Lower leg skin (tissue), 4 donors: Measurements from ENCODE around the gene ZBTB24. TPM values are rescaled to one million over a fixed set of nuclear protein-coding genes. Genes with fewer than 3 reads are reported as not detected.
"Not testable (repeated sequence)": the region's sequence is repeated elsewhere in the genome, so short reads cannot be mapped to it uniquely, and the experiment has no call there.

Source experiments
- DNase-seq, 2 donors: peaks; one replicate each; pipeline ENCODE4 v3.0.0-alpha.2; 2019; ENCODE audit warnings: low spot score in 2 of 2
- H3K4me3 ChIP-seq: fragments of 200-600 bp; sonication (generic); 2 replicates; pipeline ENCODE4 v1.5.1; 2017; ENCODE audit warnings: mild to moderate bottlenecking, low read depth; ENCODE audit not compliant: poor library complexity, severe bottlenecking
- POLR2A ChIP-seq, 2 donors: fragments of 450-650 bp; IDR thresholded peaks; one replicate each; pipeline ENCODE4 v1.6.1; 2016 to 2017; ENCODE audit warnings: antibody characterized with exemption in 2 of 2, mild to moderate bottlenecking in 1 of 2, moderate library complexity in 1 of 2
- WGBS, 2 donors: methylation state at CpG; one replicate each; pipeline ENCODE4 v1.1.5; 2018; 5-methylcytosine and 5-hydroxymethylcytosine counted together
- intact Hi-C: fragments of 100-400 bp; cut with DNase I; formaldehyde crosslinking; loops from one replicate; pipeline ENCODE4 v1.15.0; 2023; ENCODE audit warnings: low total_unique reads
- total RNA-seq, 4 donors: library from RNA; depleted of rRNA; stranded (reverse); fragments of >200 nt; gene quantifications; one replicate each; pipeline ENCODE4 v1.1.0, GENCODE V29; 2016
- TF ChIP-seq, protein P1 (sequence below), 3 donors: fragments of 450-650 bp; IDR thresholded peaks; one replicate each; pipeline ENCODE4 v1.5.1; 2016; ENCODE audit warnings: antibody characterized with exemption in 3 of 3, mild to moderate bottlenecking in 3 of 3, moderate library complexity in 2 of 3

The ZBTB24 gene
- total RNA-seq, 4 donors from 2014 or later: 8.4 to 11.8 (median 10.1) TPM

GRCh38 chr6:109523478-109523877 lies 40.5 kb upstream of the ZBTB24 start:
- no peak overlapping the region for H3K4me3 ChIP-seq
- intact Hi-C loops: loop anchor here (10.0 kb wide), 1 partner anchor 531 kb away; no protein-coding TSS in a partner anchor
- 73 to 85% methylated on average over 2 of the region's 2 CpGs for WGBS, 2 donors
- no peak for DNase-seq
- no peak for TF ChIP-seq POLR2A (IDR thresholded peaks at IDR 0.05)
- TF ChIP-seq, protein P1, sequence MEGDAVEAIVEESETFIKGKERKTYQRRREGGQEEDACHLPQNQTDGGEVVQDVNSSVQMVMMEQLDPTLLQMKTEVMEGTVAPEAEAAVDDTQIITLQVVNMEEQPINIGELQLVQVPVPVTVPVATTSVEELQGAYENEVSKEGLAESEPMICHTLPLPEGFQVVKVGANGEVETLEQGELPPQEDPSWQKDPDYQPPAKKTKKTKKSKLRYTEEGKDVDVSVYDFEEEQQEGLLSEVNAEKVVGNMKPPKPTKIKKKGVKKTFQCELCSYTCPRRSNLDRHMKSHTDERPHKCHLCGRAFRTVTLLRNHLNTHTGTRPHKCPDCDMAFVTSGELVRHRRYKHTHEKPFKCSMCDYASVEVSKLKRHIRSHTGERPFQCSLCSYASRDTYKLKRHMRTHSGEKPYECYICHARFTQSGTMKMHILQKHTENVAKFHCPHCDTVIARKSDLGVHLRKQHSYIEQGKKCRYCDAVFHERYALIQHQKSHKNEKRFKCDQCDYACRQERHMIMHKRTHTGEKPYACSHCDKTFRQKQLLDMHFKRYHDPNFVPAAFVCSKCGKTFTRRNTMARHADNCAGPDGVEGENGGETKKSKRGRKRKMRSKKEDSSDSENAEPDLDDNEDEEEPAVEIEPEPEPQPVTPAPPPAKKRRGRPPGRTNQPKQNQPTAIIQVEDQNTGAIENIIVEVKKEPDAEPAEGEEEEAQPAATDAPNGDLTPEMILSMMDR (IDR thresholded peaks at IDR 0.05): no peak

DNA sequence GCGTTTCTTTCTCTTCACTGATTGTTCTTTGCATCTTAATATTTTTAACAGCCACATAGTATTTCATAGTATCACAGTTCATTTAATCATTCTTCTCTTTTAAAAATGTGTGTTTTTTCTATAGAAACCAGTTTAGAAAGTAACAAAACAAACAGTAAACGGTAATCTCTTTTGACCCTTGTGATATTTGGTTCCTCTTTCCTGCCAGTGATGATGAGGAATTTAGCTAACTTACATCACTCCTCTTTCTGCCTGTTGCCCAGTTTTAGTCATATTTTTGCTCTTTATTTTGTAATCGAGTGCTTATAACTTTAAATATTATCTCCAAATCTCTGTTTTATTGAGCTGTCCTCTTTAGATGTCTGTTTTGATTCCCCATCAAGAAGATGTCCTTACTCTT lies 38.1 kb upstream of the ZBTB24 start:
- TF ChIP-seq, protein P1 (IDR thresholded peaks at IDR 0.05): no peak
- no peak for TF ChIP-seq POLR2A (IDR thresholded peaks at IDR 0.05)
- no peak for DNase-seq
- WGBS, 2 donors: 82% methylated on average over 3 of the region's 3 CpGs
- no peak overlapping the region for H3K4me3 ChIP-seq
- intact Hi-C loops: loop anchor here (10.0 kb wide), 1 partner anchor 534 kb away; no protein-coding TSS in a partner anchor

- not testable (repeated sequence) for DNase-seq, H3K4me3 ChIP-seq
- intact Hi-C loops: loop anchor here (10.0 kb wide), 2 partner anchors 155 to 535 kb away; no protein-coding TSS in a partner anchor
Observed at GRCh38 chr6:109519647-109520046, 36.6 kb upstream of the ZBTB24 start.

- intact Hi-C loops: loop anchor here (10.0 kb wide), 1 partner anchor 158 kb away; no protein-coding TSS in a partner anchor
- TF ChIP-seq, protein P1 (IDR thresholded peaks at IDR 0.05): no peak
- no peak for TF ChIP-seq POLR2A (IDR thresholded peaks at IDR 0.05)
- WGBS, 2 donors: 45 to 69% methylated on average over 3 of the region's 3 CpGs
Observed at GRCh38 chr6:109516929-109517328, 33.9 kb upstream of the ZBTB24 start.

GRCh38 chr6:109515781-109516409 lies 32.9 kb upstream of the ZBTB24 start:
- TF ChIP-seq, protein P1 (IDR thresholded peaks at IDR 0.05): no peak
- TF ChIP-seq POLR2A (IDR thresholded peaks at IDR 0.05): no peak
- intact Hi-C loops: loop anchor here (10.0 kb wide), 1 partner anchor 159 kb away; no protein-coding TSS in a partner anchor
- no peak overlapping the region for H3K4me3 ChIP-seq
- WGBS, 2 donors: 65 to 70% methylated on average over 6 of the region's 6 CpGs
- DNase-seq: no peak

More at GRCh38 chr6:109516929-109517328, 33.9 kb upstream of the ZBTB24 start:
- no peak overlapping the region for H3K4me3 ChIP-seq
- no peak for DNase-seq

GRCh38 chr6:109514946-109515345 lies 31.9 kb upstream of the ZBTB24 start:
- intact Hi-C loops: loop anchor here (10.0 kb wide), 1 partner anchor 160 kb away; no protein-coding TSS in a partner anchor
- no peak for DNase-seq
- no peak overlapping the region for H3K4me3 ChIP-seq
- no peak for TF ChIP-seq POLR2A (IDR thresholded peaks at IDR 0.05)
- TF ChIP-seq, protein P1 (IDR thresholded peaks at IDR 0.05): no peak
- 84 to 93% methylated on average over 3 of the region's 3 CpGs for WGBS, 2 donors
